H1 (cell line): ENCODE results near the gene GRID2. TPM values are rescaled to one million over a fixed set of nuclear protein-coding genes. Genes with fewer than 3 reads are reported as not detected.

ENCODE experiments used
- CTCF ChIA-PET: fragments of 300-600 bp; sonication (Branson Sonifier 250); formaldehyde crosslinking; loops from one replicate; lab custom pipeline; 2021; ENCODE audit not compliant: partially characterized antibody; lab: Charles Lee
- POLR2A ChIA-PET: fragments of 300-600 bp; sonication (Branson Sonifier 250); formaldehyde crosslinking; loops from one replicate; lab custom pipeline; 2021; ENCODE audit warnings: inconsistent platforms; ENCODE audit not compliant: partially characterized antibody; lab: Charles Lee
- DNase-seq, 2 experiments: peaks; one replicate each; pipeline versions ENCODE4 v3.0.0 to v3.0.0-alpha.2; 2010 to 2022; ENCODE audit warnings: low spot score in 2 of 2, low read depth in 1 of 2, mixed read lengths in 1 of 2
- FAIRE-seq: peaks from 2 replicates; lab custom pipeline; 2011; peaks lifted over from hg19 to GRCh38; lab: Jason Lieb, UNC
- H2AFZ ChIP-seq: 2 replicates; pipeline ENCODE4 v1.8.1; 2012; ENCODE audit warnings: low read length, inconsistent platforms
- H2AK5ac ChIP-seq: 2 replicates; pipeline ENCODE4 v1.6.1; 2013; ENCODE audit warnings: low read depth, low read length
- H2BK120ac ChIP-seq: replicated peaks from 2 replicates; pipeline ENCODE3; 2013; ENCODE audit warnings: low read depth, low read length, inconsistent platforms
- H2BK12ac ChIP-seq: 2 replicates; pipeline ENCODE4 v1.6.1; 2013; ENCODE audit warnings: low read depth, low read length
- H2BK15ac ChIP-seq: 2 replicates; pipeline ENCODE4 v1.6.1; 2013; ENCODE audit warnings: low read length
- H2BK20ac ChIP-seq: 2 replicates; pipeline ENCODE4 v1.6.1; 2013; ENCODE audit warnings: low read length
- H2BK5ac ChIP-seq: 2 replicates; pipeline ENCODE4 v1.6.1; 2013; ENCODE audit warnings: low read depth, low read length
- H3K14ac ChIP-seq: 2 replicates; pipeline ENCODE4 v1.6.1; 2013; ENCODE audit warnings: inconsistent platforms; ENCODE audit not compliant: insufficient read length
- H3K18ac ChIP-seq: 2 replicates; pipeline ENCODE4 v1.6.1; 2013; ENCODE audit warnings: low read length; ENCODE audit errors: extremely low read depth
- H3K23ac ChIP-seq: 2 replicates; pipeline ENCODE4 v1.6.1; 2013; ENCODE audit warnings: inconsistent platforms; ENCODE audit not compliant: insufficient read length
- H3K23me2 ChIP-seq: 2 replicates; pipeline ENCODE4 v1.6.1; 2013; ENCODE audit warnings: low read depth, low read length
- H3K27ac ChIP-seq: 2 replicates; pipeline ENCODE4 v1.6.1; 2011; ENCODE audit warnings: low read depth, low read length, inconsistent platforms
- H3K27me3 ChIP-seq, 4 experiments: replicated peaks in 1 of 4; 1 replicate in 1 of 4; 2 replicates in 3 of 4; pipeline versions ENCODE4 v1.6.1 to v1.8.1; 2011 to 2013; ENCODE audit warnings: low read length in 3 of 4, mild to moderate bottlenecking in 3 of 4, inconsistent platforms in 2 of 4, mixed read lengths in 2 of 4, moderate library complexity in 1 of 4; ENCODE audit not compliant: control insufficient read depth in 3 of 4, insufficient read depth in 3 of 4; ENCODE audit errors: extremely low read depth in 1 of 4
- H3K36me3 ChIP-seq, 4 experiments: 2 replicates each; pipeline versions ENCODE4 v1.6.1 to v1.8.1; 2011 to 2013; ENCODE audit warnings: mild to moderate bottlenecking in 4 of 4, low read length in 3 of 4, moderate library complexity in 2 of 4, control low read depth in 1 of 4, inconsistent platforms in 1 of 4; ENCODE audit not compliant: insufficient read depth in 4 of 4, control insufficient read depth in 2 of 4
- H3K4ac ChIP-seq: replicated peaks from 2 replicates; pipeline ENCODE3; 2013; ENCODE audit warnings: low read length, low read depth, mixed read lengths, inconsistent platforms; ENCODE audit not compliant: insufficient read length
- H3K4me1 ChIP-seq, 4 experiments: replicated peaks in 1 of 4; 1 replicate in 1 of 4; 2 replicates in 3 of 4; pipeline versions ENCODE4 v1.6.1 to v1.8.1; 2011 to 2013; ENCODE audit warnings: low read length in 3 of 4, inconsistent platforms in 2 of 4, mixed read lengths in 1 of 4; ENCODE audit not compliant: insufficient read depth in 4 of 4, control insufficient read depth in 3 of 4
- H3K4me2 ChIP-seq, 2 experiments: 2 replicates each; pipeline versions ENCODE4 v1.6.1 to v1.8.1; 2011 to 2013; ENCODE audit warnings: low read depth in 2 of 2, low read length in 2 of 2, control low read depth in 1 of 2, inconsistent platforms in 1 of 2, mild to moderate bottlenecking in 1 of 2; ENCODE audit not compliant: insufficient read depth in 1 of 2
- H3K4me3 ChIP-seq, 4 experiments: fragments of 200-600, 300-600 bp in 1 of 4; sonication (generic), shearing (Covaris generic), sonication (Bioruptor Twin) in 1 of 4; 2 replicates each; pipeline versions ENCODE4 v1.5.1 to v1.8.1; 2011 to 2016; ENCODE audit warnings: low read length in 4 of 4, low read depth in 3 of 4, control low read depth in 2 of 4, inconsistent platforms in 2 of 4, mild to moderate bottlenecking in 2 of 4, mixed read lengths in 1 of 4, moderate library complexity in 1 of 4; ENCODE audit not compliant: insufficient read depth in 2 of 4; ENCODE audit errors: extremely low read depth in 1 of 4
- H3K56ac ChIP-seq: replicated peaks from 2 replicates; pipeline ENCODE3; 2013; ENCODE audit warnings: low read depth, mild to moderate bottlenecking, mixed read lengths, low read length, inconsistent platforms; ENCODE audit not compliant: insufficient read length
- H3K79me1 ChIP-seq: 2 replicates; pipeline ENCODE4 v1.6.1; 2013; ENCODE audit warnings: low read depth, low read length, control low read depth
- H3K79me2 ChIP-seq, 2 experiments: 2 replicates each; pipeline versions ENCODE4 v1.6.1 to v1.8.1; 2012 to 2013; ENCODE audit warnings: low read length in 2 of 2, mild to moderate bottlenecking in 2 of 2, inconsistent platforms in 1 of 2; ENCODE audit not compliant: insufficient read depth in 2 of 2, control insufficient read depth in 1 of 2
- H3K9ac ChIP-seq, 4 experiments: replicated peaks in 1 of 4; 1 replicate in 1 of 4; 2 replicates in 3 of 4; pipeline versions ENCODE4 v1.6.1 to v1.8.1; 2011 to 2013; ENCODE audit warnings: low read depth in 3 of 4, low read length in 3 of 4, control low read depth in 2 of 4, mild to moderate bottlenecking in 2 of 4, moderate library complexity in 2 of 4, inconsistent platforms in 1 of 4; ENCODE audit errors: extremely low read depth in 1 of 4
- H3K9me3 ChIP-seq, 2 experiments: 2 replicates each; pipeline versions ENCODE4 v1.6.1 to v1.8.1; 2012 to 2013; ENCODE audit warnings: mild to moderate bottlenecking in 2 of 2, moderate library complexity in 2 of 2, control low read depth in 1 of 2, inconsistent platforms in 1 of 2, low read depth in 1 of 2, low read length in 1 of 2, mixed read lengths in 1 of 2; ENCODE audit not compliant: insufficient read depth in 2 of 2
- H4K20me1 ChIP-seq, 2 experiments: replicated peaks in 1 of 2; 2 replicates each; pipeline versions ENCODE3 to v1.8.1; 2011 to 2013; ENCODE audit warnings: inconsistent platforms in 2 of 2, low read length in 2 of 2, mild to moderate bottlenecking in 1 of 2; ENCODE audit not compliant: insufficient read depth in 2 of 2, control insufficient read depth in 1 of 2
- H4K5ac ChIP-seq: 2 replicates; pipeline ENCODE4 v1.6.1; 2013; ENCODE audit warnings: low read length, low read depth, mixed read lengths, inconsistent platforms; ENCODE audit not compliant: insufficient read length
- H4K8ac ChIP-seq: 2 replicates; pipeline ENCODE4 v1.8.0; 2013; ENCODE audit warnings: mild to moderate bottlenecking, moderate library complexity, low read length, inconsistent platforms; ENCODE audit not compliant: insufficient read depth; ENCODE audit errors: extremely low read depth
- H4K91ac ChIP-seq: replicated peaks from 2 replicates; pipeline ENCODE3; 2013; ENCODE audit warnings: low read length, mixed read lengths, inconsistent platforms; ENCODE audit not compliant: insufficient read length
- CEBPB ChIP-seq: IDR thresholded peaks from 2 replicates; pipeline ENCODE4 v1.6.1; 2012; ENCODE audit warnings: low read depth, low read length
- MAFK ChIP-seq: IDR thresholded peaks from 2 replicates; pipeline ENCODE4 v1.6.1; 2012; ENCODE audit warnings: low read depth, mild to moderate bottlenecking, improper control_type of control experiment, low read length
- polyA plus RNA-seq, 7 experiments: library from polyadenylated mRNA; depleted of rRNA in 3 of 7; stranded (reverse) in 5 of 7; unstranded in 2 of 7; fragments of >200 nt in 5 of 7; fragments of 200-250 nt in 2 of 7; gene quantifications; 1 replicate in 5 of 7; 2 replicates in 1 of 7; 4 replicates in 1 of 7; pipeline versions ENCODE4 v1.2.1 to v1.2.3, GENCODE V29; 2011 to 2013; ENCODE audit warnings: missing spikeins in 2 of 7, mixed read lengths in 2 of 7
- total RNA-seq: library from RNA; stranded (reverse); fragmentation: NEBNext Ultra II Directional; extraction: Animal tissue kit (Norgen Biotek cat#: 25700); gene quantifications from 2 replicates; pipeline ENCODE4 v1.2.1, GENCODE V29; 2021

The GRID2 gene
- total and polyA plus RNA-seq, 2 of the 8 experiments (the other 6 are each of a cell fraction or from before 2014, with no cell fraction given), result 31.1 to 81.9 TPM

- FAIRE-seq, result no peak
- H3K27me3 ChIP-seq, result no peaks in the 10 kb centered on the region
- H2BK20ac ChIP-seq, result no peak overlapping the region
- H3K4me1 ChIP-seq, result no peaks in the 10 kb centered on the region
- H3K4me2 ChIP-seq, result no peak overlapping the region
- ChIA-PET CTCF (interaction anchor here (1.0 kb wide), 1 partner anchor 10 kb away, joined by 5 read pairs; no protein-coding TSS in a partner anchor), POLR2A (no interaction called here)
- no peak for TF ChIP-seq CEBPB
- no peak for TF ChIP-seq MAFK
- H2BK15ac ChIP-seq, result no peak overlapping the region
- no peak overlapping the region for H2BK120ac ChIP-seq
- H4K8ac ChIP-seq, result no peak overlapping the region
- H4K5ac ChIP-seq, result no peak overlapping the region
- H3K9me3 ChIP-seq, result no peaks in the 10 kb centered on the region
- H3K27ac ChIP-seq, result no peak overlapping the region
- H2BK5ac ChIP-seq, result no peak overlapping the region
- H3K56ac ChIP-seq, result no peak overlapping the region
- peak overlapping the region; percentile 77 for H3K14ac ChIP-seq
- H3K36me3 ChIP-seq, result no peaks in the 10 kb centered on the region
- H3K79me1 ChIP-seq, result no peaks in the 10 kb centered on the region
- no peak overlapping the region for H4K91ac ChIP-seq
- H3K23me2 ChIP-seq, result no peaks in the 10 kb centered on the region
- H3K9ac ChIP-seq, result no peak overlapping the region
- H3K79me2 ChIP-seq, result no peaks in the 10 kb centered on the region
- H3K18ac ChIP-seq, result no peak overlapping the region
- H3K4me3 ChIP-seq, result no peak overlapping the region
- no peak overlapping the region for H2AK5ac ChIP-seq
- H3K23ac ChIP-seq, result no peak overlapping the region
- no peak for DNase-seq
- H4K20me1 ChIP-seq, result no peaks in the 10 kb centered on the region
- no peak overlapping the region for H3K4ac ChIP-seq
- no peak overlapping the region for H2AFZ ChIP-seq
- H2BK12ac ChIP-seq, result no peak overlapping the region
Observed at GRCh38 chr4:93540562-93540961, 1236.8 kb downstream of the GRID2 start.
